Adrenal gland (tissue), 12 donors: ENCODE data around the gene GRK3. TPM values are rescaled to one million over a fixed set of nuclear protein-coding genes. Genes with fewer than 3 reads are reported as not detected.

Experiments
- DNase-seq, 7 donors: peaks; one replicate each; pipeline ENCODE4 v3.0.0-alpha.2; 2019 to 2020
- H3K27ac ChIP-seq, 5 donors: fragments of 200-600 bp; sonication (generic) in 4 of 5; 1 replicate in 3 of 5; 2 replicates in 2 of 5; pipeline versions ENCODE4 v1.5.1 to v1.8.0; 2016 to 2020; ENCODE audit warnings: mild to moderate bottlenecking in 1 of 5
- H3K27me3 ChIP-seq: fragments of 200-600 bp; 2 replicates; pipeline ENCODE4 v1.8.0; 2021
- H3K36me3 ChIP-seq, 2 donors: fragments of 200-600 bp; replicated peaks in 1 of 2; 1 replicate in 1 of 2; 2 replicates in 1 of 2; pipeline versions ENCODE4 v1.5.1 to v1.8.0; 2018 to 2022
- H3K4me1 ChIP-seq, 2 donors: fragments of 200-600 bp; replicated peaks in 1 of 2; 1 replicate in 1 of 2; 2 replicates in 1 of 2; pipeline versions ENCODE4 v1.5.1 to v1.8.0; 2018 to 2021
- H3K4me3 ChIP-seq, 4 donors: fragments of 200-600 bp; sonication (generic) in 3 of 4; one replicate each; pipeline ENCODE4 v1.5.1; 2016 to 2018
- H3K9me3 ChIP-seq, 3 donors: fragments of 200-600 bp; sonication (generic) in 1 of 3; replicated peaks in 1 of 3; 1 replicate in 2 of 3; 2 replicates in 1 of 3; pipeline versions ENCODE4 v1.5.1 to v1.8.0; 2016 to 2021
- CTCF ChIP-seq, 6 experiments: fragments of 450-650 bp in 4 of 6; fragments of 200-600 bp in 2 of 6; sonication (generic) in 1 of 6; IDR thresholded peaks; 1 replicate in 5 of 6; 2 replicates in 1 of 6; pipeline versions ENCODE4 v1.5.1 to v1.8.0; 2016 to 2021; ENCODE audit warnings: antibody characterized with exemption in 6 of 6, mild to moderate bottlenecking in 2 of 6, moderate library complexity in 1 of 6
- POLR2A ChIP-seq, 2 donors: fragments of 450-650 bp; IDR thresholded peaks; one replicate each; pipeline ENCODE4 v1.6.1; 2017; ENCODE audit warnings: antibody characterized with exemption in 2 of 2, mild to moderate bottlenecking in 2 of 2, moderate library complexity in 1 of 2
- WGBS, 4 donors: extraction: QIAGEN DNeasy Blood & Tissue Kit in 2 of 4; methylation state at CpG; one replicate each; pipeline versions ENCODE4 v1.1.5 to v1.1.7; 2013 to 2017; 5-methylcytosine and 5-hydroxymethylcytosine counted together
- intact Hi-C, 2 donors: fragments of 100-400 bp; cut with DNase I; formaldehyde crosslinking; loops; one replicate each; pipeline versions ENCODE4 v1.14.1 to v1.15.0; 2022 to 2023
- polyA plus RNA-seq, 3 donors: library from polyadenylated mRNA; stranded (reverse); fragments of 200-250 nt in 2 of 3; fragments of 350-450 nt in 1 of 3; fragmentation: Illumina TruSeq in 1 of 3; extraction: RNeasy Lipid Tissue Mini Kit (QIAGEN cat#74804) in 1 of 3; gene quantifications; one replicate each; pipeline ENCODE4 v1.2.3, GENCODE V29; 2013 to 2014
- total RNA-seq, 9 donors: library from RNA; depleted of rRNA in 4 of 9; stranded (reverse); fragments of >200 nt in 4 of 9; fragments of 120-200 nt in 1 of 9; fragmentation: NEBNext Ultra II Directional in 1 of 9; extraction: Animal tissue kit (Norgen Biotek cat#: 25700) in 1 of 9; gene quantifications; one replicate each; pipeline versions ENCODE4 v1.1.0 to v1.2.4, GENCODE V29; 2013 to 2023
- donor health status: healthy with polysubstance abuse.
- donor health status: Bipolar disorder and iron deficiency.
- donor health status: DM: yes; HTN: yes; CAD: no.
- donor health status: DM: no; HTN: no; CAD: no.
- donor health status: DM: no; HTN: no; CAD: no.
- donor health status: DM: yes; HTN: yes; CAD: no.

The GRK3 gene
- total and polyA plus RNA-seq, 12 donors = 3.2 to 20.9 (median 10.1) TPM

- intact Hi-C loops = no loop called here
- 95 to 96% (median 96%) methylated on average over 2 of the region's 2 CpGs for whole genome bisulfite sequencing, 4 donors
- TF ChIP-seq POLR2A (IDR thresholded peaks at IDR 0.05) = no peak
- TF ChIP-seq CTCF (IDR thresholded peaks at IDR 0.05) = no peak
Observed at GRCh38 chr22:25659413-25659812, 94.9 kb downstream of the GRK3 start.

GRCh38 chr22:25660336-25660735, 95.9 kb downstream of the GRK3 start:
- TF ChIP-seq POLR2A (IDR thresholded peaks at IDR 0.05) = no peak
- TF ChIP-seq CTCF (IDR thresholded peaks at IDR 0.05) = no peak
- H3K27me3 ChIP-seq = no peaks in the 10 kb centered on the region
- H3K4me3 ChIP-seq = no peak overlapping the region
- intact Hi-C loops = no loop called here
- no peak overlapping the region for H3K27ac ChIP-seq
- H3K36me3 ChIP-seq = no peaks in the 10 kb centered on the region
- 90 to 93% (median 92%) methylated on average over 3 of the region's 3 CpGs for WGBS, 4 donors
- H3K9me3 ChIP-seq = no peaks in the 10 kb centered on the region
- peaks cover 12 to 55% of the 10 kb centered on the region in 2 donors for H3K4me1 ChIP-seq
- no peak for DNase-seq

More at GRCh38 chr22:25659413-25659812, 94.9 kb downstream of the GRK3 start:
- no peak overlapping the region for H3K4me3 ChIP-seq
- no peak for DNase-seq
- H3K27ac ChIP-seq = no peak overlapping the region
- H3K36me3 ChIP-seq = no peaks in the 10 kb centered on the region
- H3K9me3 ChIP-seq = no peaks in the 10 kb centered on the region
- H3K27me3 ChIP-seq = no peaks in the 10 kb centered on the region
- H3K4me1 ChIP-seq = peaks cover 12 to 50% of the 10 kb centered on the region in 2 donors

GRCh38 chr22:25661073-25661472, 96.6 kb downstream of the GRK3 start:
- H3K27ac ChIP-seq = peak overlapping the region in 1 of 5 donors; percentile 6
- no peaks in the 10 kb centered on the region for H3K9me3 ChIP-seq
- DNase-seq = peak in 1 of 7 donors; percentile 15
- H3K4me3 ChIP-seq = no peak overlapping the region
- H3K4me1 ChIP-seq = peaks cover 12 to 55% of the 10 kb centered on the region in 2 donors
- WGBS, 4 donors = 28 to 41% (median 33%) methylated on average over 2 of the region's 2 CpGs
- H3K27me3 ChIP-seq = no peaks in the 10 kb centered on the region
- intact Hi-C loops = no loop called here
- no peak for TF ChIP-seq POLR2A (IDR thresholded peaks at IDR 0.05)
- TF ChIP-seq CTCF (IDR thresholded peaks at IDR 0.05) = no peak
- no peaks in the 10 kb centered on the region for H3K36me3 ChIP-seq

- 39 to 52% (median 49%) methylated on average over 4 of the region's 4 CpGs for WGBS, 4 donors
- Histone ChIP-seq H3K27ac (peak overlapping the region in 3 of 5 donors; percentile 1 to 33 (median 4)), H3K4me1 (peaks cover 19 to 66% of the 10 kb centered on the region in 2 donors), H3K4me3 (no peak overlapping the region), H3K27me3 (no peaks in the 10 kb centered on the region), H3K9me3 (no peaks in the 10 kb centered on the region), H3K36me3 (no peaks in the 10 kb centered on the region)
- peak in 1 of 7 donors; percentile 19 for DNase-seq
- TF ChIP-seq POLR2A (IDR thresholded peaks at IDR 0.05) (peak in 1 of 2 donors; percentile 12), CTCF (IDR thresholded peaks at IDR 0.05) (no peak)
- intact Hi-C loops = no loop called here
Observed at GRCh38 chr22:25663654-25664053, 99.2 kb downstream of the GRK3 start.
